Stimulated activated CD4-positive, alpha-beta T cell treated with anti-CD3 and anti-CD28 coated beads, Interleukin-15, amount 100 ng/mL, for 48 hours (primary cell): ENCODE measurements around the gene NOL11.
"Not testable (repeated sequence)": the region's sequence is repeated elsewhere in the genome, so short reads cannot be mapped to it uniquely, and the experiment has no call there.

Experiments
- DNase-seq, 2 donors: peaks; one replicate each; pipeline ENCODE4 v3.0.0-alpha.2; 2020; ENCODE audit warnings: low read depth in 2 of 2

Gene NOL11

DNA sequence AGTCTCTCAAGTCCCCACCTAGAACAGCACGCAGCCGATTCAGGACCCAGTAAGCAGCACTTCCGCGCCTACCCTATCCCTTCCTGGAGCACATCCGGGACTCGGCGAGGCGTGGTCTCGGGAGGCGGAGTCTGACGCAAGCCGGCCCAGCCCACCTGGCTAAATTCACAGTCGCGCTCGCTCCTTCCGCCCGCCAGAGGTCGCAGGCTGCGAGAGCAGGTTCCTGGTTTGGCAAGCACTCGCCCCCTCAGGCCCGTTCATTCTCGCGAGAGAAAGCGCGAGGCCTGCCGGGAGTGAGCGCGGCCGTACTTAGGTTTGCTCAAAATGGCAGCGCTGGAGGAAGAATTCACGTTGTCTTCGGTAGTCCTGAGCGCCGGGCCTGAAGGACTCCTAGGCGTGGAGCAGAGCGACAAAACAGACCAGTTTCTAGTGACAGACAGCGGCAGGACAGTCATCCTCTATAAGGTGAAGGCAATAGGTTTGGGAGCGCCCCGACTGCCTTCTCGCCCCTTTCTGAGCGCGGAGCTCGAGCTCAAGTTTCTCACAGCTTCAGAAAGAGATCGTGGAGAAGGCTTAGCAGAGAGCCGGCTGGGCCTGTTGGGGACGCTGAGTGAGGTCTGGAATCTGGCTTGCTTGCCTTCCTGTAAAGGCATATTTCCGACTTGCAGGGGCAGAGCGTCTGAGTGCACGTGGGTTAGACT is at the start of gene NOL11:
Gene NOL11 (plus strand): TSS at position 313 of the 701 bp plus-strand sequence. CDS start 12 bp downstream, at position 325.
- peak; percentile 99 for DNase-seq

DNA sequence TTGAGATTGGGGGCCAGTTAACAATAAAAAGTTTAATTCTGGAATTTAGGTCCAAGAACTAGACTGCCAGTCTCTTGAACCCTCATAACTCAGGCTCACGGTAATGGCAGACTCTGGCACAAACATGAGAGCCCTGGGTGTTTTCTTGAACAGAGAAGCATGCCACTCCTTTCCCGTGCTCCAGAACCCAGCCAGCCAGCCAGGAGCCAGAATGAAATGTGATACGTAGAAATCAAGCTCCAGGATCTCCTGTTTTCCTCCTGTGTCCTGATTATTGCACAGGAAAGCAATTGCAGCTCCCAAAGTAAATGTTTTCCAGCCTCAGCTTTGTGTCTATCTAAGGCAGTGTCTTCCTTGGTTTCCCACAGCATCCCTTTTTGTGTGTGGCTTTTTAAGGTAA is 46.2 kb upstream of the NOL11 start:
- DNase-seq, result no peak

DNA sequence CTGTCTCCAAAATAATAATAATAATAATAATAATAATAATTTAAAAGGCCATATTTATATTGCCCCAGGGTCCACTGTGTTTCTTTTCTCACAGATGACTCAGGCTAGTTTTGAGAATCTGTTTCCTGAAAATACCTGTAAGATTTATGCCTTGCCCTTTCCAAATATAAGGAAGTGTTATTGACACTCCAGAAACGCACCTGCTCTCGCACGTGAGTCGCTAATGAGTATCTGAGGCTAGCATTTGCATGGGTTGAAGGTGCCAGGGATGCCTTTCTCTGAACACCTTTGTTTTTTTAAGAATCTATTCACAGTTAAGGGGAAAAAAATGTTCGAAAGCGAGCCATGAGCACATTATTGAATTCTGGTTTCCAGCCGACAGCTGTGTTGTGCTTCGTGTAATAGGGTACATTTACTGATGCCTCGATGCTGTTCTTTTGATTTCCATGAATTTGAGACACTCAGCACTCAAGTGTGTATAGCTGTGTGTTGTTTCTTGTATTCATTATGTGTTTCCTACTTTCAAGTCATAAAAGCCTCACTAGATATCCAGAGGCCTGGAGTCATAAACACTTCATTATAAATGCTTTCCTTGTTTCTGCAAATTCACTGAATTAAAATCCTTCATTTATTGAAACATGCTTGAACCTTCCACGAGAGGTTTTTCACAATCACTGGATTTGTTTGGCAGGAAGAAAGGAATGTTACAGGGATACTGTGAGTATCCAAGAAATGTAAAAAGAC is 45.0 kb upstream of the NOL11 start:
- no peak for DNase-seq

DNA sequence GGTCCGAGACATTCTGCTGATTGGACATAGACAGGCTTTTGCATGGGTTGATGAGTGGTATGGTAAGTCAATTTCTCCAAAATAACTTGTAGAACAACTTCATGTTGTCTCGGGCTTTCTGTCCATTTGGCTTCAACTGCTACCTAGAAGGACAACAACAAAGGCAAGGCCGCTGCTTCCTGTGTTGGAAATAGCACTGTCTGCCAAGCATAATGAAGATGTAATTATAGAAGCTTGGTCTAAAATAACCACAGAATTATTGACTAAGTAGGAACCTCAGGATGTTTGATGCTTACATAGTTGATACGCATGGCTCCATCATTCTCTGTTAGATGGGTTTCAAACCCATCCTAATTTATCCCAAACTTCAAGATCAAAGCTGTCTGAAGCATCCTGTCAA is 42.3 kb upstream of the NOL11 start:
- DNase-seq, result no peak

DNA sequence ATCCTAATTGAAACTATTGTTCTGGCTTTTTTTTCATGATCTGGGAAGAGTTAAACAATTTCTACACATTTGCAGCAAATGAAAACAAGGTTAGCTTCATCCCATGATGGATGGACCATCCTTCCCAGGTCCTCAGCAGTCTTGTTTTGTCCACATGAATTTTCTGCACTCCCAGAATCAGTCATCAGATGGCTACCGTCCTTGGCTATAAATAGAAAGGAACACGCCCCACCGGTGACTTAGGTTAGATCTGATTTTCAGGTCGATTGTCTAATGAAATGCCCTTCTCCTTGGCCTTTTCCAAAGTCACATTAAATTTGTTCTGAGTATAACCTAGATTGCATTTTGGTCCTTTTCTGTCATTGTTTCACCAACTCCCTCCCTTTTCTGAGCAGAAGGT is 41.4 kb upstream of the NOL11 start:
- DNase-seq, result no peak

DNA sequence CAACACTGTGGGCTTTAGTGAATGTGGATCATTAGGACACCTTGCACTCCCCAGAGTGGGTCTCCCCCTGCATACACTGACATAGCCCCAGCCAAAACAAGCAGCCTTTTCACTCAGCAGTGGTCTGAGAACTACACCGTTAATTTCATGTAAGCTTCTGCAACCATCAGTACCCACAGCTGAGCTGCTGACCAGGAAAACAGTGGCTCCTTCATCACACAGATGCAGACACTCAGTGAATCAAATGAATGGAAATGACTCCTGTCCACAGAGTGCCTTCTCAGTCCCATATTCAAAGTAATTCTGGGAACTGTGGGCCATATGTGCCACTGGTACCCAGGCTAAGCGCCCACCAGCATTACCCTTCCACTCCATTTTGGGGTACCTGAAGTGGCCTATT is 39.3 kb upstream of the NOL11 start:
- no peak for DNase-seq

DNA sequence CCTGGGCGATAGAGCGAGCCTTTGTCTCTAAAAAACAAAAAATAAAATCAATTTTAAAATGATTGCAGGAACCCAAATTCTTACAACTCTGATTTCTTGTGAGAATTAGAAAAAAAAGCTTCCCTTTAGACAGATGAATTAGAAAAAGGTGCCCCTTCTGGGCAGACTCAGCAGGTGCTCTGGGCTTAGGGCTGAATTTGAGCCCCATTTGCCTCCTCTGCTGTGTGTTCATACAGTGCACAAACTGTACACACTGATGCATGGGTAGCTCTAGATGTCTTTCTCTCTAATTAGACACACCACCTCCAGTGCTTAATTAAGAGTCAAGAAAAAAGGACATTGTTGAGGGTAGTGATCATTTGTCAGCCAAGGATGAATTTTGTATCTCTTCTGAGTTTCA is 38.5 kb upstream of the NOL11 start:
- DNase-seq, result no peak

DNA sequence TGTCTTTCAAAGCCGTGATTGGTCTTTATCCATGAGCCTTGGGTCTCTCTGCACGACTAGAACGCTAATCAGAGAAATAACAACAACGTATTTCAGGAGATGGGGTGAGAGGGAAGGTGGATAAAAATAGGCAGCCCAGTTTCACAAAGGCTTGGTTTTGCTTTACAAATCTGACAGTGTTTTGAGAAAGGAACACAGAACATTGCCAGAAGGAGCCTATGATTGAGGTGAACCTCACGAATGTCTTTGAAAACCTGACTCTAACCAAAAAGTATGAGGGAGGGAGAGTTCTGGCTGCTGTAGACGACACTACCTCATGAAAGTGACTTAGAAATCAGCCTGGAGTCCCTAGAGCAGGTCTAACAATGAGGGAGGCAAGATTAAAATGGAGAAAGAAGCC is 38.0 kb upstream of the NOL11 start:
- no peak for DNase-seq

DNA sequence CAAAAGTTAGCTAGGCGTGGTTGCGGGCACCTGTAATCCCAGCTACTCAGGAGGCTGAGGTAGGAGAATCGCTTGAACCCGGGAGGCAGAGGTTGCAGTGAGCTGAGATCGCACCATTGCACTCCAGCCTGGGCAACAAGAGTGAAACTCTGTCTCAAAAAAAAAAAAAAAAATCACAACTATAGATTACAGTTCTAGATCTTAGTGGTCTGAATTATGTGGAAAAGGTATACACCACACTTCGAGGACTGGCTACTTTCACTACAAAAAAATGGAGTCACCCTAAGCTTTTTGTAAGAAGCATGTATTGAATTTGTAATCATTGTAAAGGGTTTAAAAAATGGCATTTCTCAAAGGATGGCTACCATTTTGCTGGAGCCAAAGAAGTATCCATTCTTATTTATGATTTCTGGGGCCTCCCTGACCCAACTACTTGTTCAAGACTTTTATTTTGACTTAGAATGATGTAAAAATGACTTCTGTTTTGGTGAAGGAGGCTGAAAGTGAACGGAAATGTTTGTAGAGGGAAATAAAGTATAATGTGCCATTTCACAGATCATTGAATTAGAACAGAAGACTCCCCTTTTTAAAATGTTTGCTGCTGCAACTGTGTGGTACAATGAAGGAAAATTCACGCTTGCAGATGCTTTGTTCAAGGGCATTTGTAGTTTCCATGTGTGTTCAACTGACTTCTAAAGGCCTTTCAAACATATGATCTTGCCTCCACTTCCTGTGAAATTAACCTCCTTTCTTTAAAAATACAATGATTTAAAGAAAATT is 37.1 kb upstream of the NOL11 start:
- DNase-seq, result no peak

DNA sequence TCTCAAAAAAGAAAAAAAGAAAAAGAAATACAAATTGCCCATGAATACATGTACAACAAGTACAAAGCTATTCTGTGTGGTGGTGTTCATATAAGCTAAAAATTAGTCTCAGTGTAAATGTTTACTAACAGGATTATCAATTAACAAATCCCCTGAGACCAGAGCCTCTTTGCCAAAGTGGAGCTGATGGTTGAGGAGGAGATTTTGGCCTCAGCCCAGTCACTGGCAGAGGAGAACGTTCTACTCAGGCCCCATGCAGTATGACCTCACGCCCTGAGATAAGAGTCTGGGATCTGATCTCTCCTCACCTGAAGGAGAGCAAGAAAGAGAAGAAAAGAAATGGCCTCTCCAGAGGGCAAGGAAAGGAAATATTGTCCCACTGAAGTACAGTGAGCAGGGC is 35.5 kb upstream of the NOL11 start:
- DNase-seq, result no peak

DNA sequence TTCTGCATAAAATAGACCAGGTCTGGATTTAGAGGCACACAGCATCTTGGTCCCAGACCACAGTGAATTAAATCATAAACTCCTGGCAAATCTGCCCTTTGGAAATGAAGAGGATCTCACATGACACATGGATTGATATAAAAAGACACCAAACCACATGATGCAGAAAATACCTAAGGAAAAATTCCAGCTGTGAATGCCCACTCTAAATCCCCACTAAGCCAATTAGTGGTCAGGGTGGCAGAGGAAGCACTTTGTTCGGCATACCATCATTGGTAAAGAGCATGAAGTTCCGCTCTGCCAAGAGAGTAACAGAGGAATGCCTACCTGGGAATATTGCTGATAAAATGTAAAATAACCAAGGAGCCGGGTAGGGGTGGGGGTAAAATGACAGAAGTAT is 32.4 kb upstream of the NOL11 start:
- no peak for DNase-seq

DNA sequence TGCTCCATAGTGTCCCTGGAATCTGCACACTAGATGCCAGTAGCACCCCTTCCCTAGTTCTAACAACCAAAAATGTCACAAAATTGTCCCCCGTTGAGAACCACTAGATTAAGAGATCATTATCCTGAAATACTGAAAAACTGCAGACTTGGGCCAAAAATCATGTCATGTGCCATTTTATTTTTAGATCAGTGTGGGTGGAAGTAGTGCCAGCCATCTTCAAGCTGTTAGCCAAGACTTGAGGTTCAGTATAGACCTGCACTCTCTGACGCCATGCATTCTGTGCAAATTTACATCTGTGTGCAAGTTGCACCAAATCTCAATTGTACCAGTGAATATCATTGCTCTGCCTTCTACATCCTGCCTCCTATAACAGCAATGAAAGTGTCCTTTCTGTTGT is 31.5 kb upstream of the NOL11 start:
- DNase-seq, result no peak

DNA sequence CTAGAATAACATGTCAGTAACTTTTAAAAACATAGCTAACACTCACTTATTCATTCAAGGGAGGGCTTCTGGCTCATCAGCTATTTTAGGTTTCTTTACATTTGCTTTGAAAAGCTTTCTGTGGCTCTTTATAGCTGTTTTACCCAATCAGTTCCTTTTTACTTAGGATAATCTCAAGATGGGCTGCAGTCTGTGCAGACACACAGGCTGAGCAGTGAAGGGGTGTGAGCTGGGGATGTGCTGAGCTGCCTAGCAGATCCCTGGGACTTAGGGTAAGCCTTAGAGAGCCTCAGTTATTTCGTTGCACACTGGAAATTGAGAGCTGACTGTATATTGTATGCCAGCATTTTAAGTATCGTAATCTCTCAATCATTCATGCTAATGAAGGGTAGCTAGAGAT is 30.2 kb upstream of the NOL11 start:
- DNase-seq, result no peak

DNA sequence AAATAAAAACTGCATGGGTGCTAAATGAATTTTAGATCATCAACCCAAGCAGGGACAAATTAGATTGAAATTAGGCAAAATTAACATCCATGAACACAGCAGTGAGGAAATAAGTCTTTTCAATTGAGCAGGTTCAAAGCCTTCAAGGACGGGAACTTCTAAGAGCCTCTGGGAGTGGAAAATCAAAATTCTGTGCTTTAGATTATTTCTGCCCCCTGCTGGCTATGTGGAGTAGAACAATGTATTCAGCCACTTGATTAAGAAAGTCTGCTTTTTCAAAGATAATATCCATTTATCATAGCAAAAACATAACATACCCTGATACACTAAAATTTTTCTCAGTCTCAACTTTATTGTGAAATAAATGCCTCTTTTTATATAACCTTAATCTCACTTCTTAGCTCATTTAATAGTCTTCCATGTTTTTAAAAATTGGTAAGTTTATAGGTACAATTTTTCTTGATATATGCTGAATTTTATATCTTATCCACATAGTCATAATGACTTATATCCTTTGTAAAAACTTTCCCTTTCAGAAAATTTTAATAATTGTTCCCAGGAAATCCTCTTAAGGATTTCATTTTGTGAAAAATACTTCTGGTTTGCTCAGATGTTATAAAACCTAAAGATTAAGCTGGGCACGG is 28.1 kb upstream of the NOL11 start:
- DNase-seq, result peak in 1 of 2 donors; percentile 27

DNA sequence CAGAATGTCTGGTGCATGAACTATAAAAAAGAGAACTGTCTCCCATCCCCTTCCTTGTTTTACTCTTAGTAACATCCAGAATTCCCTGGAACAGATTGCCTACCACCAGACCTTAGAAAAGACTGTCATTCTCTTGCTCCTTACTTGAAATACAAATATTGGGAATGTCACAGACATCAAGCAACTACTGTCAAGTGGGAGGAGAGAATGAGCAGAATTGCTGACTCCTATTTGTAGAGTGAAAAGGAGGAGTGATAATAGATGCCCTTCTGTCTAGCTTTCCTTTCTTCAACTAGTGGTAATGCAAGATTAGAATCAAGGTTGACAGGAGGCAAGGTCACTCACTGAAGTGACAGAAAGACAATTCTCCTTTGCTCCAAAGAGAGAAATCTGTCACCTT is 23.9 kb upstream of the NOL11 start:
- DNase-seq, result no peak

DNA sequence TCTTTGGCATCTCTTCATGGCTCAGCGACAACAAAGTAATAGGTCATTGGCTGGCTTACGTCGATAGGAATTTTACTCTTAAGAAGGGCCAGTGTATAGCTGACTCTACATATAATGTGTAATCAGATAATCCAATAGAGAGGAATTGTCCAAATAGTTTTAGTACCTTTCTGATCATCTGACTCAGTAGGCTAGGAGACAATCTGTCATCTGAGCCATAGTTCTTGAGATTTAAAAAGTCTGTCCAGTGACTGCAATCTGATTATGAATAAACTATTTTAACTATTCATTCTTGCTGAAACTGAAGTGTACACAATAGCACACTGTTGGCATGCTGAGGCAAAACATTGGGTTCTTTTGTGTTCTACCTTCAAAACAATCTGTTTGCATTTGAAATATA is 21.4 kb upstream of the NOL11 start:
- no peak for DNase-seq

DNA sequence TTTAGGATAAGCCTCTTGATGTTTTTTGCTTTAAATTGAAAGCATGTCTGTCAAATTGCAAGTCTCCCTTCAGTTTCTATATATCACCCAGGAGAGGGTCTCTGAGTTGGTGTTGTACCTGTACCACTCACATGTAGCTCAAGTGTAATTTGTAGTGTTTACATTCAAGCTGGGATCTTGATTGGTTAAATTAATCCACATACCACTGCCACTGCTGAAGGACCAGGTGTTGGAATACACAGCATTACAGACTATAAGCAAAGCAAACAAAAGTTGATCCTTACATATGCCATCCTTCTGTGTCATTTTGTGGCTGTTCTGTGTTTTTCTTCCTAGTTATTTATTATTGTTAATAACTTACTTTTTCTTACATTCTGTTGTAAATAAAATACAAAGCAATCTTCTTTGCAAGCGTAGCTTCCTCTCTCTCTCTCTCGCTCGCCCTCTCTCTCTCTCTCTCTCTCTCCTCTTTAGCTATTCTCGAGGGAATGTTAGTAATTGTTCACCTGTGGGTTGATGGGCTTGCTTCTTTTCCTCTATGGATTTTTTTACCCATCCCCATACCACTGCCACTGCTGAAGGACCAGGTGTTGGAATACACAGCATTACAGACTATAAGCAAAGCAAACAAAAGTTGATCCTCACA is 20.8 kb upstream of the NOL11 start:
- no peak for DNase-seq

DNA sequence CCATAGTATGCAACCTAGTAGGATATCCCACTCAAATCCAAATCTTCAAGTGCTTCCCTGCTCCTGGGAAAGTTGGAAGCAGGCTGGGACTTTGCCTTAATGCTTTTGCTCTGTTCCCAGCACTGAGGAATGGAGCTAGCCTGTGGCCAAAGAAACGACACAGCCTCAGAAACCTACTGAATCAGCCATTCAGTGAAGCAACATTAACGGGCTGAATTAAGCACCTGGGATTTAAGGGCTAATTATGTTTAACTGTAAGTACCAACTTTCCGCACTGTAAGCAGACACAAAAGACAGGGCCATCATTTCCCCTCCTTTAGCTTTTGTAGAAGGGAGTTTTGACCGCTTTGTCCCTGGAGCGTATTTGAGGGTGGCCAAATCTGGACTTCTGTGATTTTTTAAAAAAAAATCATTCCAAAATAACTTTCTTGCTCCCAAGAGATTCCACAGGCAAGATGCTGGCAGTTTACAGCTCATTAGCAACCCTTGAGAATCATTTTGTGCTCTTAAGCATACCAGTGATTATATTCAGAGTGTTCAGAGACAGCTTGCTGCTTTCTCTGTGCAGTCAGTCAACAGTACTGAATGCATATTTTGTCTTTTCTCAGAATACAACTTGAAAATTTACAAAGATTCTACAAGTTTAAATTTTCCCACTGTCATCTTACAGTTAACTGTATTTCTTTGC is 17.6 kb upstream of the NOL11 start:
- no peak for DNase-seq

DNA sequence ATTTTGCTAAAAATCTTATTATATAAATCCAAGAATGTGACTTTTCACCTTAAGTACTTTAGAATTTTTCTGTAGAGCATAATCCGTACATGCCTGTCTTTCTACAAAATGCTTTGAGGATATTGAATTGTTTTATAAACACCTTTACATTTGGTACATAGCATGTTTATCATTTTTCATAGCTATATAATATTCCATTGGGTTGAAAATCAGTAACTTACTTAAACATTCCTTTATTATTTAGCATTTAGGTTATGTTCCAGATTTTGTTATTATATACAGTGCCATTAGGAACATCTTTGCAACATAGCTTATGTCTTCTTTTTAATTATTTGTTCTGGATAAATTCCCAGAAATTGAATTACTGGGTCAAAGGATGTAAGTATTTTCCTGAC is 17.0 kb upstream of the NOL11 start:
- DNase-seq, result no peak

DNA sequence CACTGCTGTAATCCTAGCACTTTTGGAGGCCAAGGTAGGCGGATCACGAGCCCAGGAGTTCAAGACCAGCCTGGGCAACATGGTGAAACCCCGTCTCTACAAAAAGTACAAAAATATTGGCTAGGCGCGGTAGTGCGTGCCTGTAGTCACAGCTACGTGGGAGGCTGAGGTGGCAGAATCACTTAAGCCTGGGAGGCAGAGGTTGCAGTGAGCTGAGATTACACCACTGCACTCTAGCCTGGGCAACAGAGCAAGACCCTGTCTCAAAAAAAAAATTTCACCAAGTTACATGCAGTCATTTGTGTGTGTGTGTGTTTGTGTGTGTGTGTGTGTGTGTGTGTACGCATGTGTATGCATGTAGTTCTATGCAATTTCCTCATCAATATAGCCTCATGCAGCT is 14.9 kb upstream of the NOL11 start:
- DNase-seq, result not testable (repeated sequence)

DNA sequence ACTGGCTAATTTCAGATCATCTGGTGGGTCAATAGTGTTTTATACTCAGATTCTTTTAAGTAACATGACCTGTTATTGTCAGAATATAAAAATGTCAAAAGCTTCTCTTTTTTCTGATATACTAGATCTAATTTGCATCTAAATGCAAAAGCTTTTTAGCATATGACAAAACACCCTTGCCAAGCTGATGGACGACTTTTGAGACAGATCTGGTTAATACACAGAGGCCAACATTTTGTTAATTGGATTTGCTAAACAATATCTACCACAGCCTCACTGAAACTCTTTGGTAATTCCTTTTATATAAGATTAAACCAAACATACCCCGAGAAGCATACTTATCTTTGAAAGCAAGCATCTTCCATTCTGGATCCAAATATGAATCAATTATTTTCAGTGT is 10.3 kb upstream of the NOL11 start:
- DNase-seq, result no peak
